ENCODE results near the gene ZC3H13. TPM values are rescaled to one million over a fixed set of nuclear protein-coding genes. Genes with fewer than 3 reads are reported as not detected.

Gene ZC3H13
- total RNA-seq, 2 donors from 2014 or later, result 58.1 to 62.4 TPM

DNA sequence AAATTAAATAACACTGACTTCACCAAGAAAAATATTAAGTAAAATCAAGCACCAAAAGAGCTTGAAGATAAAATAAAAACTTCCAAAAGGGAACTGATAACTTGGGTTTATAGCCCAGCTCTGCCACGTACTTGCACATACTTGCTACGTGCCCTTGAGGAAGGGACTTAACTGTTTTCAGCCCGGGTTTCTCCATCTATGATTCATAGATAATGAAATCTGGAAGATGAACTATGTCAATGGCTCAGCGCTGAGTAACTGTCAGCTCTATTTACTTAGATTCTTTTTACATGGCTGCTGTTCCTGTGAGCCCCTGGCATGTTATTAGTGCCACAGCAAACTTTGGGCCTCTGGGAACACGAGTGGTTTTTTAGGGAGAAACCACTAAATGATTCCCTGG is 9.6 kb upstream of the ZC3H13 start:
- Histone ChIP-seq H3K9me3 (ENCODE audit: control insufficient read depth, low read length) (no peaks in the 10 kb centered on the region), H3K36me3 (ENCODE audit: control insufficient read depth, insufficient read depth, low read length) (no peaks in the 10 kb centered on the region), H3K27me3 (ENCODE audit: control insufficient read depth, insufficient read depth, low read length, poor library complexity, severe bottlenecking) (no peaks in the 10 kb centered on the region), H3K4me3 (ENCODE audit: low read length) (no peak overlapping the region), H3K4me1 (ENCODE audit: control insufficient read depth, insufficient read depth, low read length) (peaks cover 6% of the 10 kb centered on the region), H3K9ac (ENCODE audit: extremely low read depth, low read length, poor library complexity, severe bottlenecking) (no peak overlapping the region), H3K27ac (ENCODE audit: low read depth, low read length) (no peak overlapping the region)
- H3K27ac Mint-ChIP-seq, result no peak overlapping the region
- peaks cover 10% of the 10 kb centered on the region for H3K4me1 Mint-ChIP-seq
- no peaks in the 10 kb centered on the region for H3K9me3 Mint-ChIP-seq
- no peak for TF ChIP-seq CTCF (conservative IDR thresholded peaks at IDR 0.05)
- H3K36me3 Mint-ChIP-seq (ENCODE audit: low read depth), result no peaks in the 10 kb centered on the region
- 88 to 93% methylated on average over 5 of the region's 5 CpGs for WGBS, 2 experiments (ENCODE audit: insufficient coverage in 1 of 2, insufficient read length in 1 of 2)
- DNase-seq, result no peak
- no peak overlapping the region for H3K4me3 Mint-ChIP-seq
- H3K27me3 Mint-ChIP-seq (ENCODE audit: insufficient read depth), result no peaks in the 10 kb centered on the region

GRCh38 chr13:46059405-46059804 is 6.9 kb upstream of the ZC3H13 start:
- Histone ChIP-seq H3K4me3 (ENCODE audit: low read length) (no peak overlapping the region), H3K27ac (ENCODE audit: low read depth, low read length) (no peak overlapping the region), H3K4me1 (ENCODE audit: control insufficient read depth, insufficient read depth, low read length) (peaks cover 6% of the 10 kb centered on the region), H3K9ac (ENCODE audit: extremely low read depth, low read length, poor library complexity, severe bottlenecking) (no peak overlapping the region), H3K9me3 (ENCODE audit: control insufficient read depth, low read length) (no peaks in the 10 kb centered on the region), H3K36me3 (ENCODE audit: control insufficient read depth, insufficient read depth, low read length) (no peaks in the 10 kb centered on the region), H3K27me3 (ENCODE audit: control insufficient read depth, insufficient read depth, low read length, poor library complexity, severe bottlenecking) (no peaks in the 10 kb centered on the region)
- Mint-ChIP-seq H3K9me3 (no peaks in the 10 kb centered on the region), H3K4me1 (peaks cover 17% of the 10 kb centered on the region), H3K27me3 (ENCODE audit: insufficient read depth) (no peaks in the 10 kb centered on the region), H3K27ac (no peak overlapping the region), H3K36me3 (ENCODE audit: low read depth) (no peaks in the 10 kb centered on the region), H3K4me3 (no peak overlapping the region)
- DNase-seq, result no peak
- TF ChIP-seq CTCF (conservative IDR thresholded peaks at IDR 0.05), result no peak

- WGBS, 2 experiments (ENCODE audit: insufficient coverage in 1 of 2, insufficient read length in 1 of 2), result 89 to 100% methylated on average over 1 to 3 of the region's 3 CpGs
- no peak for TF ChIP-seq CTCF (conservative IDR thresholded peaks at IDR 0.05)
- H3K4me3 ChIP-seq (ENCODE audit: low read length), result no peak overlapping the region
- Mint-ChIP-seq H3K36me3 (ENCODE audit: low read depth) (no peaks in the 10 kb centered on the region), H3K4me3 (no peak overlapping the region), H3K9me3 (no peaks in the 10 kb centered on the region), H3K27me3 (ENCODE audit: insufficient read depth) (no peaks in the 10 kb centered on the region), H3K27ac (no peak overlapping the region), H3K4me1 (peaks cover 21% of the 10 kb centered on the region)
- H3K4me1 ChIP-seq (ENCODE audit: control insufficient read depth, insufficient read depth, low read length), result peaks cover 6% of the 10 kb centered on the region
- no peaks in the 10 kb centered on the region for H3K36me3 ChIP-seq (ENCODE audit: control insufficient read depth, insufficient read depth, low read length)
- no peaks in the 10 kb centered on the region for H3K9me3 ChIP-seq (ENCODE audit: control insufficient read depth, low read length)
- no peaks in the 10 kb centered on the region for H3K27me3 ChIP-seq (ENCODE audit: control insufficient read depth, insufficient read depth, low read length, poor library complexity, severe bottlenecking)
- DNase-seq, result no peak
- H3K27ac ChIP-seq (ENCODE audit: low read depth, low read length), result no peak overlapping the region
- no peak overlapping the region for H3K9ac ChIP-seq (ENCODE audit: extremely low read depth, low read length, poor library complexity, severe bottlenecking)
Observed at GRCh38 chr13:46058268-46058667, 5.7 kb upstream of the ZC3H13 start.
